ENCODE measurements around the gene NOS1.

Gene NOS1

DNA sequence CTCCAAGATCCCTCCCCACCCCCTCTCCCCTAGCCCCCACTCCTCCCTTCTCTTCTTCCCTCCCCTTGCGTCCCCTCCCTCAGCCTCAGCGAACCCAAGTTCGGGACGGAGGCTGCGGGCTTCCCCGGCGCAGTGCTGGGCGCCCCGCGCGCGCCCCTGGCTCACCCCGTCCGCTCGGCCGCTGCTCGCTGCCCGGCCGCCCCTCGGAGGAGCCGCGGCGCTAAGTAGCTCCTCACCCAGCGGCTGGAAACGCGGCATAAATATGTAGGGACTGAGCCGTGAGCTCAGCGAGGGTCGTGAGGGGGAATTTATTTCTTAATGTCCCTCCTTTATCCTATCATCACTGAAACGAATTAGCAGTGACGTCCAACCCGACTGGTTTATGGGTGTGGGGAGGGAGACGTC is at the start of gene NOS1:
Gene NOS1, minus strand, starts transcription at position 280 of the 405 bp plus-strand sequence. CDS start 30,557 bp downstream, outside the sequence.
- TF ChIP-seq ZNF565 (CRISPR knock-in tag; conservative IDR thresholded peaks at IDR 0.05; ENCODE audit: low read depth): no peak
- no peak for TF ChIP-seq BACH2 (CRISPR knock-in tag; IDR thresholded peaks at IDR 0.05; ENCODE audit: borderline replicate concordance)
- no peak for TF ChIP-seq ZFP30 (CRISPR knock-in tag; IDR thresholded peaks at IDR 0.05)

DNA sequence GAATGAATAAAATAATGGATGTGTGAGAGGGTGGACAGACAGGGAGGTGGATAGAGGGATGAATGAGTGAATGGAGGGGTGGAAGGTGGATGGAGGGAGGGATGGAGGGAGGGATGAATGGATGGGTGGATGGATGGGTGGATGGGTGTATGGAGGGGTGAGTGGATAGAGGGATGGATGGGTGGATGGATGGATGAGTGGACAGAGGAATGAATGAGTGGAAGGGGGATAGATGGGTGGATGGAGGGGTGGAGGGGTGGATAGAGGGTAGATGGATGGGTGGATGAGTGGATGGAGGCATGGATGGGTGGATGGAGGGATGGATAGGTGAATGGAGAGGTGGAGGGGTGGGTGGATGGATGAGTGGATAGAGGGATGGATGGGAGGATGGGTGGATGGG is 47.9 kb upstream of the NOS1 start:
- ATAC-seq: no peak
- TF ChIP-seq, protein P1, sequence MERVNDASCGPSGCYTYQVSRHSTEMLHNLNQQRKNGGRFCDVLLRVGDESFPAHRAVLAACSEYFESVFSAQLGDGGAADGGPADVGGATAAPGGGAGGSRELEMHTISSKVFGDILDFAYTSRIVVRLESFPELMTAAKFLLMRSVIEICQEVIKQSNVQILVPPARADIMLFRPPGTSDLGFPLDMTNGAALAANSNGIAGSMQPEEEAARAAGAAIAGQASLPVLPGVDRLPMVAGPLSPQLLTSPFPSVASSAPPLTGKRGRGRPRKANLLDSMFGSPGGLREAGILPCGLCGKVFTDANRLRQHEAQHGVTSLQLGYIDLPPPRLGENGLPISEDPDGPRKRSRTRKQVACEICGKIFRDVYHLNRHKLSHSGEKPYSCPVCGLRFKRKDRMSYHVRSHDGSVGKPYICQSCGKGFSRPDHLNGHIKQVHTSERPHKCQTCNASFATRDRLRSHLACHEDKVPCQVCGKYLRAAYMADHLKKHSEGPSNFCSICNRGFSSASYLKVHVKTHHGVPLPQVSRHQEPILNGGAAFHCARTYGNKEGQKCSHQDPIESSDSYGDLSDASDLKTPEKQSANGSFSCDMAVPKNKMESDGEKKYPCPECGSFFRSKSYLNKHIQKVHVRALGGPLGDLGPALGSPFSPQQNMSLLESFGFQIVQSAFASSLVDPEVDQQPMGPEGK (CRISPR knock-in tag; IDR thresholded peaks at IDR 0.05; ENCODE audit: borderline replicate concordance): no peak
- TF ChIP-seq RARB (CRISPR knock-in tag; IDR thresholded peaks at IDR 0.05): no peak
- TF ChIP-seq ZNF565 (CRISPR knock-in tag; conservative IDR thresholded peaks at IDR 0.05; ENCODE audit: low read depth): no peak
- no peak for TF ChIP-seq BACH2 (CRISPR knock-in tag; IDR thresholded peaks at IDR 0.05; ENCODE audit: borderline replicate concordance)
- TF ChIP-seq, protein P2, sequence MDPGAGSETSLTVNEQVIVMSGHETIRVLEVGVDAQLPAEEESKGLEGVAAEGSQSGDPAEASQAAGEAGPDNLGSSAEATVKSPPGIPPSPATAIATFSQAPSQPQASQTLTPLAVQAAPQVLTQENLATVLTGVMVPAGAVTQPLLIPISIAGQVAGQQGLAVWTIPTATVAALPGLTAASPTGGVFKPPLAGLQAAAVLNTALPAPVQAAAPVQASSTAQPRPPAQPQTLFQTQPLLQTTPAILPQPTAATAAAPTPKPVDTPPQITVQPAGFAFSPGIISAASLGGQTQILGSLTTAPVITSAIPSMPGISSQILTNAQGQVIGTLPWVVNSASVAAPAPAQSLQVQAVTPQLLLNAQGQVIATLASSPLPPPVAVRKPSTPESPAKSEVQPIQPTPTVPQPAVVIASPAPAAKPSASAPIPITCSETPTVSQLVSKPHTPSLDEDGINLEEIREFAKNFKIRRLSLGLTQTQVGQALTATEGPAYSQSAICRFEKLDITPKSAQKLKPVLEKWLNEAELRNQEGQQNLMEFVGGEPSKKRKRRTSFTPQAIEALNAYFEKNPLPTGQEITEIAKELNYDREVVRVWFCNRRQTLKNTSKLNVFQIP (CRISPR knock-in tag; IDR thresholded peaks at IDR 0.05; ENCODE audit: borderline replicate concordance, low read depth): no peak
- no peak for TF ChIP-seq GLIS3 (CRISPR knock-in tag; IDR thresholded peaks at IDR 0.05)
- no peak for TF ChIP-seq OSR1 (CRISPR knock-in tag; IDR thresholded peaks at IDR 0.05)
- TF ChIP-seq, protein P3, sequence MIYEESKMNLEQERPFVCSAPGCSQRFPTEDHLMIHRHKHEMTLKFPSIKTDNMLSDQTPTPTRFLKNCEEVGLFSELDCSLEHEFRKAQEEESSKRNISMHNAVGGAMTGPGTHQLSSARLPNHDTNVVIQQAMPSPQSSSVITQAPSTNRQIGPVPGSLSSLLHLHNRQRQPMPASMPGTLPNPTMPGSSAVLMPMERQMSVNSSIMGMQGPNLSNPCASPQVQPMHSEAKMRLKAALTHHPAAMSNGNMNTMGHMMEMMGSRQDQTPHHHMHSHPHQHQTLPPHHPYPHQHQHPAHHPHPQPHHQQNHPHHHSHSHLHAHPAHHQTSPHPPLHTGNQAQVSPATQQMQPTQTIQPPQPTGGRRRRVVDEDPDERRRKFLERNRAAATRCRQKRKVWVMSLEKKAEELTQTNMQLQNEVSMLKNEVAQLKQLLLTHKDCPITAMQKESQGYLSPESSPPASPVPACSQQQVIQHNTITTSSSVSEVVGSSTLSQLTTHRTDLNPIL (CRISPR knock-in tag; IDR thresholded peaks at IDR 0.05; ENCODE audit: low read depth): no peak
- TF ChIP-seq, protein P4, sequence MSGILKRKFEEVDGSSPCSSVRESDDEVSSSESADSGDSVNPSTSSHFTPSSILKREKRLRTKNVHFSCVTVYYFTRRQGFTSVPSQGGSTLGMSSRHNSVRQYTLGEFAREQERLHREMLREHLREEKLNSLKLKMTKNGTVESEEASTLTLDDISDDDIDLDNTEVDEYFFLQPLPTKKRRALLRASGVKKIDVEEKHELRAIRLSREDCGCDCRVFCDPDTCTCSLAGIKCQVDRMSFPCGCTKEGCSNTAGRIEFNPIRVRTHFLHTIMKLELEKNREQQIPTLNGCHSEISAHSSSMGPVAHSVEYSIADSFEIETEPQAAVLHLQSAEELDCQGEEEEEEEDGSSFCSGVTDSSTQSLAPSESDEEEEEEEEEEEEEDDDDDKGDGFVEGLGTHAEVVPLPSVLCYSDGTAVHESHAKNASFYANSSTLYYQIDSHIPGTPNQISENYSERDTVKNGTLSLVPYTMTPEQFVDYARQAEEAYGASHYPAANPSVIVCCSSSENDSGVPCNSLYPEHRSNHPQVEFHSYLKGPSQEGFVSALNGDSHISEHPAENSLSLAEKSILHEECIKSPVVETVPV (CRISPR knock-in tag; IDR thresholded peaks at IDR 0.05): no peak
- TF ChIP-seq ESRRG (CRISPR knock-in tag; IDR thresholded peaks at IDR 0.05): no peak
- TF ChIP-seq, protein P5, sequence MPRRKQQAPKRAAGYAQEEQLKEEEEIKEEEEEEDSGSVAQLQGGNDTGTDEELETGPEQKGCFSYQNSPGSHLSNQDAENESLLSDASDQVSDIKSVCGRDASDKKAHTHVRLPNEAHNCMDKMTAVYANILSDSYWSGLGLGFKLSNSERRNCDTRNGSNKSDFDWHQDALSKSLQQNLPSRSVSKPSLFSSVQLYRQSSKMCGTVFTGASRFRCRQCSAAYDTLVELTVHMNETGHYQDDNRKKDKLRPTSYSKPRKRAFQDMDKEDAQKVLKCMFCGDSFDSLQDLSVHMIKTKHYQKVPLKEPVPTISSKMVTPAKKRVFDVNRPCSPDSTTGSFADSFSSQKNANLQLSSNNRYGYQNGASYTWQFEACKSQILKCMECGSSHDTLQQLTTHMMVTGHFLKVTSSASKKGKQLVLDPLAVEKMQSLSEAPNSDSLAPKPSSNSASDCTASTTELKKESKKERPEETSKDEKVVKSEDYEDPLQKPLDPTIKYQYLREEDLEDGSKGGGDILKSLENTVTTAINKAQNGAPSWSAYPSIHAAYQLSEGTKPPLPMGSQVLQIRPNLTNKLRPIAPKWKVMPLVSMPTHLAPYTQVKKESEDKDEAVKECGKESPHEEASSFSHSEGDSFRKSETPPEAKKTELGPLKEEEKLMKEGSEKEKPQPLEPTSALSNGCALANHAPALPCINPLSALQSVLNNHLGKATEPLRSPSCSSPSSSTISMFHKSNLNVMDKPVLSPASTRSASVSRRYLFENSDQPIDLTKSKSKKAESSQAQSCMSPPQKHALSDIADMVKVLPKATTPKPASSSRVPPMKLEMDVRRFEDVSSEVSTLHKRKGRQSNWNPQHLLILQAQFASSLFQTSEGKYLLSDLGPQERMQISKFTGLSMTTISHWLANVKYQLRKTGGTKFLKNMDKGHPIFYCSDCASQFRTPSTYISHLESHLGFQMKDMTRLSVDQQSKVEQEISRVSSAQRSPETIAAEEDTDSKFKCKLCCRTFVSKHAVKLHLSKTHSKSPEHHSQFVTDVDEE (CRISPR knock-in tag; IDR thresholded peaks at IDR 0.05): no peak
- TF ChIP-seq PPARA (CRISPR knock-in tag; IDR thresholded peaks at IDR 0.05; ENCODE audit: borderline replicate concordance): no peak
- no peak for TF ChIP-seq ZFP30 (CRISPR knock-in tag; IDR thresholded peaks at IDR 0.05)
- TF ChIP-seq CSDC2 (CRISPR knock-in tag; IDR thresholded peaks at IDR 0.05): no peak
- no peak for TF ChIP-seq TOX (CRISPR knock-in tag; IDR thresholded peaks at IDR 0.05; ENCODE audit: borderline replicate concordance)
- no peak for TF ChIP-seq ZNF8 (CRISPR knock-in tag; IDR thresholded peaks at IDR 0.05)
- TF ChIP-seq ZNF70 (CRISPR knock-in tag; IDR thresholded peaks at IDR 0.05): no peak
- TF ChIP-seq ZFP3 (CRISPR knock-in tag; IDR thresholded peaks at IDR 0.05): no peak
- no peak for TF ChIP-seq ZC3H10 (CRISPR knock-in tag; IDR thresholded peaks at IDR 0.05)
- TF ChIP-seq ARNTL (CRISPR knock-in tag; IDR thresholded peaks at IDR 0.05; ENCODE audit: borderline replicate concordance, low read depth): no peak

More for the DNA sequence above, at the start of gene NOS1:
- ATAC-seq: no peak

DNA sequence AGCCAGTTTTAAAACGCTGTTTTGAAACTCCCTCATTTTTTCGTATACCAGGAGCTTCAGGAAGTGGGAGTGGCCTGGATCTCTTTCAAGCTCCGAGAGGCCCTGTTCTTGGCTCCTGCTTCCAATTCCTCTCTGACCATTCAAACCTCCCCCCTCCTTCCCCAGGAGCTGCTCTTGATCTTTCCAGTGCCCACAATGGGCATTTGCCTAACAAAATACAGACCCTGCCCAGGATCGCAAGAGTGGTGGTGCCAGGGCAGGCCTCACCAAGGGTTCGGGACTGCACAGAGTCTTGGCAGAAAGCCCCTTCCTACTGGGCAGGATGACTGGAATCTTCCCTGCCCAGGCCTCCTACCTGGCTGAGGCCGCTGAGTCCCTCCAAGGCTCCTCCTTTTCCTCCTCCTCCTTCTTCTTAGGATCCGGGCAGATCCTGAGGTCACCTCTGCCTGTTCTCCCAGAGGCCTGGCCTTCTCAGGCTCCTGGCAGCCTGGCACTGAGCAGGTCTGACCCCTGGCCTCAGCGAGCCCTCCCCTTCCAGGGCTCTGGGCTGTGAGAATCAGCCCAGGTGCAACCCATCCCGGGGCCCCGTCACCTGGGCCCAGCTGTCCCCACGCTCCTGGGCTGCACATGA is 46.9 kb upstream of the NOS1 start:
- ATAC-seq: peak; percentile 38; the same call in 1 of the 3 replicates
- TF ChIP-seq ZNF565 (CRISPR knock-in tag; conservative IDR thresholded peaks at IDR 0.05; ENCODE audit: low read depth) (no peak), ZFP3 (CRISPR knock-in tag; IDR thresholded peaks at IDR 0.05) (no peak), TCF4 (CRISPR knock-in tag; IDR thresholded peaks at IDR 0.05; ENCODE audit: borderline replicate concordance) (no peak), BACH2 (CRISPR knock-in tag; IDR thresholded peaks at IDR 0.05; ENCODE audit: borderline replicate concordance) (no peak), CSDC2 (CRISPR knock-in tag; IDR thresholded peaks at IDR 0.05) (no peak)
- TF ChIP-seq, protein P2 (CRISPR knock-in tag; IDR thresholded peaks at IDR 0.05; ENCODE audit: borderline replicate concordance, low read depth): no peak
- TF ChIP-seq, protein P3 (CRISPR knock-in tag; IDR thresholded peaks at IDR 0.05; ENCODE audit: low read depth): no peak
- TF ChIP-seq, protein P1 (CRISPR knock-in tag; IDR thresholded peaks at IDR 0.05; ENCODE audit: borderline replicate concordance): no peak

Measured in SK-N-SH treated with all-trans-retinoic acid at 6 μM for 48 hours (cell line).